Uterus (tissue), 2 donors: ENCODE data around the gene MIER2.

Experiments used
- POLR2A ChIP-seq, 2 donors: fragments of 450-650 bp; IDR thresholded peaks; one replicate each; pipeline ENCODE4 v1.6.1; 2016; ENCODE audit warnings: antibody characterized with exemption in 2 of 2, mild to moderate bottlenecking in 1 of 2, moderate library complexity in 1 of 2
- TF ChIP-seq, protein P1 (sequence below), 4 experiments: fragments of 200-600 bp in 2 of 4; fragments of 450-650 bp in 2 of 4; sonication (generic) in 2 of 4; IDR thresholded peaks; one replicate each; pipeline ENCODE4 v1.5.1; 2016 to 2019; ENCODE audit warnings: antibody characterized with exemption in 4 of 4, mild to moderate bottlenecking in 2 of 4, moderate library complexity in 1 of 4

DNA sequence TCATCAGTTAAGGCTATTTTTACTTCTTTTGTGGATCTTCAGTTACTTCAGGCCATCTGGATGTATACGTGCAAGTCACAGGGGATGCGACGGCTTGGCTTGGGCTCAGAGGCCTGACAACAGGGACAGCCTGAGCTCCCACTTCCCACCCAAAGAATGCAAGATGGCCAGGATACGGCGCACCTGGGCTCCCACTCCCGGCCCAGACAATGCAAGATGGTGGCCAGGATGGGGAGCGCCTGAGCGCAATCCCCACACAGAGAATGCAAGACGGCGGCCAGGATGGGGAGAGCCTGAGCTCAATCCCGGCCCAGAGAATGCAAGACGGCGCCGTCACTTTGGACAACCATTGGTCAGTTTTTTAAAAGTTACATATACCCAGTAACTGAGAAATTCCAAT, 25.3 kb upstream of the MIER2 start:
- TF ChIP-seq POLR2A (IDR thresholded peaks at IDR 0.05): no peak
- TF ChIP-seq, protein P1, sequence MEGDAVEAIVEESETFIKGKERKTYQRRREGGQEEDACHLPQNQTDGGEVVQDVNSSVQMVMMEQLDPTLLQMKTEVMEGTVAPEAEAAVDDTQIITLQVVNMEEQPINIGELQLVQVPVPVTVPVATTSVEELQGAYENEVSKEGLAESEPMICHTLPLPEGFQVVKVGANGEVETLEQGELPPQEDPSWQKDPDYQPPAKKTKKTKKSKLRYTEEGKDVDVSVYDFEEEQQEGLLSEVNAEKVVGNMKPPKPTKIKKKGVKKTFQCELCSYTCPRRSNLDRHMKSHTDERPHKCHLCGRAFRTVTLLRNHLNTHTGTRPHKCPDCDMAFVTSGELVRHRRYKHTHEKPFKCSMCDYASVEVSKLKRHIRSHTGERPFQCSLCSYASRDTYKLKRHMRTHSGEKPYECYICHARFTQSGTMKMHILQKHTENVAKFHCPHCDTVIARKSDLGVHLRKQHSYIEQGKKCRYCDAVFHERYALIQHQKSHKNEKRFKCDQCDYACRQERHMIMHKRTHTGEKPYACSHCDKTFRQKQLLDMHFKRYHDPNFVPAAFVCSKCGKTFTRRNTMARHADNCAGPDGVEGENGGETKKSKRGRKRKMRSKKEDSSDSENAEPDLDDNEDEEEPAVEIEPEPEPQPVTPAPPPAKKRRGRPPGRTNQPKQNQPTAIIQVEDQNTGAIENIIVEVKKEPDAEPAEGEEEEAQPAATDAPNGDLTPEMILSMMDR (IDR thresholded peaks at IDR 0.05): no peak
